ENCODE results near the gene SNAP25.

- no peak for TF ChIP-seq CTCF (tag by site-specific recombination; IDR thresholded peaks at IDR 0.05)
- TF ChIP-seq ZNF792 (tag by site-specific recombination; IDR thresholded peaks at IDR 0.05), result no peak
- TF ChIP-seq, protein P1, sequence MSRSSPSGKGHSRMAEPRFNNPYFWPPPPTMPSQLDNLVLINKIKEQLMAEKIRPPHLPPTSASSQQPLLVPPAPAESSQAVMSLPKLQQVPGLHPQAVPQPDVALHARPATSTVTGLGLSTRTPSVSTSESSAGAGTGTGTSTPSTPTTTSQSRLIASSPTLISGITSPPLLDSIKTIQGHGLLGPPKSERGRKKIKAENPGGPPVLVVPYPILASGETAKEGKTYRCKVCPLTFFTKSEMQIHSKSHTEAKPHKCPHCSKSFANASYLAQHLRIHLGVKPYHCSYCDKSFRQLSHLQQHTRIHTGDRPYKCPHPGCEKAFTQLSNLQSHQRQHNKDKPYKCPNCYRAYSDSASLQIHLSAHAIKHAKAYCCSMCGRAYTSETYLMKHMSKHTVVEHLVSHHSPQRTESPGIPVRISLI (tag by site-specific recombination; IDR thresholded peaks at IDR 0.05), result no peak
- TF ChIP-seq ZNF24 (tag by site-specific recombination; IDR thresholded peaks at IDR 0.05), result no peak
- TF ChIP-seq REST (tag by site-specific recombination; IDR thresholded peaks at IDR 0.05), result no peak
Measured at GRCh38 chr20:10338426-10339180, 120.0 kb downstream of the SNAP25 start.
